ENCODE results near the gene WDPCP. TPM values are rescaled to one million over a fixed set of nuclear protein-coding genes. Genes with fewer than 3 reads are reported as not detected.
"Not testable (repeated sequence)": the region's sequence is repeated elsewhere in the genome, so short reads cannot be mapped to it uniquely, and the experiment has no call there.

The WDPCP gene
- total RNA-seq, 1 donor from 2014 or later: 4.3 TPM

GRCh38 chr2:63403820-63404219, 184.5 kb downstream of the WDPCP start:
- Mint-ChIP-seq H3K27me3 (ENCODE audit: unreplicated experiment) (no peaks in the 10 kb centered on the region), H3K4me1 (ENCODE audit: low read depth, unreplicated experiment) (peaks cover 4% of the 10 kb centered on the region), H3K4me3 (ENCODE audit: unreplicated experiment) (no peak overlapping the region), H3K36me3 (ENCODE audit: unreplicated experiment) (no peaks in the 10 kb centered on the region), H3K9me3 (ENCODE audit: unreplicated experiment) (peaks cover 2% of the 10 kb centered on the region), H3K27ac (ENCODE audit: unreplicated experiment) (no peak overlapping the region)
- TF ChIP-seq, protein P1, sequence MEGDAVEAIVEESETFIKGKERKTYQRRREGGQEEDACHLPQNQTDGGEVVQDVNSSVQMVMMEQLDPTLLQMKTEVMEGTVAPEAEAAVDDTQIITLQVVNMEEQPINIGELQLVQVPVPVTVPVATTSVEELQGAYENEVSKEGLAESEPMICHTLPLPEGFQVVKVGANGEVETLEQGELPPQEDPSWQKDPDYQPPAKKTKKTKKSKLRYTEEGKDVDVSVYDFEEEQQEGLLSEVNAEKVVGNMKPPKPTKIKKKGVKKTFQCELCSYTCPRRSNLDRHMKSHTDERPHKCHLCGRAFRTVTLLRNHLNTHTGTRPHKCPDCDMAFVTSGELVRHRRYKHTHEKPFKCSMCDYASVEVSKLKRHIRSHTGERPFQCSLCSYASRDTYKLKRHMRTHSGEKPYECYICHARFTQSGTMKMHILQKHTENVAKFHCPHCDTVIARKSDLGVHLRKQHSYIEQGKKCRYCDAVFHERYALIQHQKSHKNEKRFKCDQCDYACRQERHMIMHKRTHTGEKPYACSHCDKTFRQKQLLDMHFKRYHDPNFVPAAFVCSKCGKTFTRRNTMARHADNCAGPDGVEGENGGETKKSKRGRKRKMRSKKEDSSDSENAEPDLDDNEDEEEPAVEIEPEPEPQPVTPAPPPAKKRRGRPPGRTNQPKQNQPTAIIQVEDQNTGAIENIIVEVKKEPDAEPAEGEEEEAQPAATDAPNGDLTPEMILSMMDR (IDR thresholded peaks at IDR 0.05; ENCODE audit: partially characterized antibody, unreplicated experiment): no peak
- DNase-seq: no peak

DNA sequence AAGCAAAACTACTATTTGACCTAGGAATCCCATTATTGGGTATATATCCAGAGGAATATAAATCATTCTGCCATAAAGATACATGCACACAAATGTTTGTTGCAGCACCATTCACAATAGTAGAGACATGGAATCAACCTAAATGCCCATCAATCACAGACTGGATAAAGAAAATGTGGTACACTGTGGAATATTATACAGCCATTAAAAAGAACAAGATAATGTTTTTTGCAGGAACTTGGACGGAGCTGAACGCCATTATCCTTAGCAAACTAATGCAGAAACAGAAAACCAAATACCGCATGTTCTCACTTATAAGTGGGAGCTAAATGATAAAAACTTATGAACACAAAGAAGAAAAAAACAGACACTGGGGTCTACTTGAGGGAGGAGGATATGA, 185.4 kb downstream of the WDPCP start:
- H3K27me3 Mint-ChIP-seq (ENCODE audit: unreplicated experiment); H3K9me3 Mint-ChIP-seq (ENCODE audit: unreplicated experiment); H3K4me1 Mint-ChIP-seq (ENCODE audit: low read depth, unreplicated experiment); H3K27ac Mint-ChIP-seq (ENCODE audit: unreplicated experiment); DNase-seq; H3K36me3 Mint-ChIP-seq (ENCODE audit: unreplicated experiment); H3K4me3 Mint-ChIP-seq (ENCODE audit: unreplicated experiment): not testable (repeated sequence)

GRCh38 chr2:63399156-63399555, 189.1 kb downstream of the WDPCP start:
- no peak overlapping the region for H3K27ac Mint-ChIP-seq (ENCODE audit: unreplicated experiment)
- TF ChIP-seq, protein P1 (IDR thresholded peaks at IDR 0.05; ENCODE audit: partially characterized antibody, unreplicated experiment): no peak
- H3K27me3 Mint-ChIP-seq (ENCODE audit: unreplicated experiment): peaks cover 3% of the 10 kb centered on the region
- H3K4me3 Mint-ChIP-seq (ENCODE audit: unreplicated experiment): no peak overlapping the region
- H3K9me3 Mint-ChIP-seq (ENCODE audit: unreplicated experiment): peaks cover under 1% of the 10 kb centered on the region
- H3K36me3 Mint-ChIP-seq (ENCODE audit: unreplicated experiment): no peaks in the 10 kb centered on the region
- H3K4me1 Mint-ChIP-seq (ENCODE audit: low read depth, unreplicated experiment): peaks cover 4% of the 10 kb centered on the region
- DNase-seq: no peak

DNA sequence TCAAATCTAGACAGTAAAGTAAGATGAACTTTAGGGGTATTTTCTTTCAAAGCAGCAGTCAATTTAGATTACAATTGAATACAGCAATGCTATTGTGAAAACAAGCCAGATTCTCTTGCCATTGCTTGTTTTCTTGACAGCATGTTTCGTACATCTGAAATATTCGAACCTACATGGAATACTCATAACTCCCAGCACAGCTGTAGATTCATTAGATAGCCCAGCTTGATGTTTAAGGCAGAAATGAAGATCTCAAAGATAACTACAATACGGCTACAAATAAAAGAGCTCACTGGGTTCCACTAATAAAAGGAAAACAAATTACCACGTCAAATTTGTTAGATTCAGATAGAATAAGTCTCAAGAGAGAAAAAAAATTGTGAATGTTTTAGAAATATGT, 208.8 kb downstream of the WDPCP start:
- H3K36me3 Mint-ChIP-seq (ENCODE audit: unreplicated experiment): no peaks in the 10 kb centered on the region
- H3K27me3 Mint-ChIP-seq (ENCODE audit: unreplicated experiment): no peaks in the 10 kb centered on the region
- H3K4me3 Mint-ChIP-seq (ENCODE audit: unreplicated experiment): no peak overlapping the region
- no peak for DNase-seq
- TF ChIP-seq, protein P1 (IDR thresholded peaks at IDR 0.05; ENCODE audit: partially characterized antibody, unreplicated experiment): no peak
- no peaks in the 10 kb centered on the region for H3K4me1 Mint-ChIP-seq (ENCODE audit: low read depth, unreplicated experiment)
- no peak overlapping the region for H3K27ac Mint-ChIP-seq (ENCODE audit: unreplicated experiment)
- H3K9me3 Mint-ChIP-seq (ENCODE audit: unreplicated experiment): no peaks in the 10 kb centered on the region

DNA sequence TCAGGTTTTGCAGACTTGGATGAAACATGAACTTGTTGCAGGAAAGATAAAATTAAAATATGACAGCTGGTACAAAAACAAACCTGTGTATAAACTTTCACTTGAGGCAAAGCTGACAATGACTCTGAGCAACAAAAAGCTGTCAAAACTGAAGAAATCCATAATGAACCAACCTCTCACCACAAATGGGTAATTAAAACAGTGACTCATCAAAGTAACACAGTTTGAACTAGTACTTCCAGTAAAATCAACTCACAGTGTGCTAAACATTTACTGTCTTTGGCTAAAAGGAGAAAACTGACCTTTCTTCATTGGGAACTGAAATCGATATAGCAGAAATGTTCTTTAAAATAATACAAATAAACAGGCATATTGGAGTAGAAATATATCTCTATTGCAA, 209.7 kb downstream of the WDPCP start:
- Mint-ChIP-seq H3K4me3 (ENCODE audit: unreplicated experiment) (no peak overlapping the region), H3K27ac (ENCODE audit: unreplicated experiment) (no peak overlapping the region)

More for the DNA sequence above, 209.7 kb downstream of the WDPCP start:
- Mint-ChIP-seq H3K4me1 (ENCODE audit: low read depth, unreplicated experiment) (no peaks in the 10 kb centered on the region), H3K9me3 (ENCODE audit: unreplicated experiment) (no peaks in the 10 kb centered on the region), H3K36me3 (ENCODE audit: unreplicated experiment) (no peaks in the 10 kb centered on the region), H3K27me3 (ENCODE audit: unreplicated experiment) (no peaks in the 10 kb centered on the region)
- TF ChIP-seq, protein P1 (IDR thresholded peaks at IDR 0.05; ENCODE audit: partially characterized antibody, unreplicated experiment): no peak
- DNase-seq: no peak
